Fibroblast of skin of abdomen (primary cell): ENCODE data around the gene ASAH2. TPM values are rescaled to one million over a fixed set of nuclear protein-coding genes. Genes with fewer than 3 reads are reported as not detected.
A peak's percentile ranks its signal among the peaks of the same experiment; 100 is the strongest.
"Not testable (repeated sequence)": the region's sequence is repeated elsewhere in the genome, so short reads cannot be mapped to it uniquely, and the experiment has no call there.

Experiments
- DNase-seq: peaks from one replicate; pipeline ENCODE4 v3.0.0-alpha.2; 2013
- polyA plus RNA-seq, 2 experiments: library from polyadenylated mRNA; unstranded; fragments of 120-200 nt; gene quantifications; one replicate each; pipeline ENCODE4 v1.2.1, GENCODE V29; 2013; ENCODE audit not compliant: insufficient read length in 2 of 2

Gene ASAH2
- polyA plus RNA-seq (2013, experiment 1 of 2; ENCODE audit: insufficient read length), result 2.4 TPM
- polyA plus RNA-seq (2013, experiment 2 of 2; ENCODE audit: insufficient read length), result 2.1 TPM

DNA sequence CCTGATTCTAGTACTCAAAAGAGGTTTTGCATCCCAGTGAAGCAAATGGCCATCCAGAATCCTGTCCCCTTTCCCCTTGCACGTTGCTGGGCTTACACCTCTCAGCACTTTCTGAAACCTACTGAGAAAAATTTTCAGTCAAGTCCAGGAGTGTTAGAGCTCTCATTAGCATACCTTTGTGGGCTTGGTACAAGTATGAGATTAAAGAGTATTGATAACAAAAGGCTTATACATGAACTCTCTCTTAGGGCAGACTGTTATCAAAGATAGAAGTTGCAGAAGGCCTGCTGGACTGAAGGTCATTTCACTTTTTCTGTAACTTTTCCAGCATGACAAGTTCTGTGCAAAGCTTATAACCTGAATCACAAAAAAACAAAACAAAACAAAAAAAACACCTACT lies at the start of gene ASAH2:
Gene ASAH2 (minus strand): TSS at position 123 of the 400 bp plus-strand sequence. CDS start 2,906 bp downstream, outside the sequence.
- DNase-seq, result no peak

- DNase-seq, result no peak
These were observed 48.8 kb upstream of the ASAH2 start for GRCh38 chr10:50299948-50300669.

- DNase-seq, result no peak
These were observed 44.1 kb upstream of the ASAH2 start for GRCh38 chr10:50295367-50295766.

DNA sequence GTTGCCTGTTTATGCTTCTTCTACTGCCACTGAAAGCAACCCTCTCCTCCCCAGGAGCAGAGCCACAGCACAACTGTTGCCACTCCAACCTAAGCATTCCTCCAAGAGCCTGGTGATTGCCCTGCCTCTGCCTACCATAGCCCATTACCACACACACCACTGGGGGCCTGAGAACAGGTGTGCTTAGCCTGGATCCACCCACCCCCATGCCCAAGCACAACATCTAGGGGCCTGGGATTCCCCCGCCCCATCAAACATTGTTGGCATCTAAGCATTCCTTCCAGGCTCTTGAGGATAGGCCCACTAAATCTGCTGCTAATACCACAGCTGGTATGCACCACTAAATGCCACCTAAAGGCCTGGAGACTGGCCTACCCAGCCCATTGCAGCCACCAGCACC lies 43.3 kb upstream of the ASAH2 start:
- no peak for DNase-seq

DNA sequence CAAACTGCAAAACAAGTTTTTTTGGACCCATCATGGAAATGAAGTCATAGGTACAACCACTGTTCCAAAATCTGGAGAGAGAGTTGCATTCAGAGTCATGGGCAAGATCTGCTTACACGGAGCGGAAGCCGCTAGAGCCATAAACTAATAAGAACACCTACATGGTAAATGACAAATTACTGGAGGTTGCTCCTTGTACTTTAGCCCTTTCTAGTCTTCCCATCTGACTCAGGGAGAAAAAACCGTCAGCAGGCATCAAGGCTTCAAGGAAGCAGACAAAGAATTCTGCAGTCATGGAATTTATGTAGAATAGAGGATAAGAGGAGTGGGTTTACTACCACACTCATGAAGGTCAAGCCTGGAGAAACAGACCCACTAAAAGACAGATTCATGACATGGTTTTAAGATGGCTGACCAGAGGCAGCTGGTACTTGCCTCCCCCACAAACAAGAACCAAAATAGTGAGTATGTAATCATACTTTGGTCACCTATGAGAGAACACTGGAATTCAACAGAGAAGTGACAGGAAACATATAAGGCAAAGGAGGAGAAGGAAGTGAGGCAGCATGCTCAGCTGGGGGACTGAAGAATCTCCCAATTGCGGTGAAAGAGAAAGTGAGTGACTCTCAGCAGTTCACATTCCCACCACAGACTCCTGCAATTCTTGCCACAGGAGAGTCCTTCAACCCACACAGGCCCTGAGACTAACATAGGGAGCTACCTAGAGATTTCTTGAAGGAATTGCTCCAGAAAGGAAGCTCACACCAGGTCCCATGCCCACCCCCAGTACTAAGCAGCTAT lies 42.4 kb upstream of the ASAH2 start:
- DNase-seq, result no peak

GRCh38 chr10:50291261-50291850 lies 40.0 kb upstream of the ASAH2 start:
- peak; percentile 20 for DNase-seq

GRCh38 chr10:50289196-50289595 lies 37.9 kb upstream of the ASAH2 start:
- DNase-seq, result no peak

- DNase-seq, result no peak
These were observed 35.9 kb upstream of the ASAH2 start for GRCh38 chr10:50286996-50287803.

- DNase-seq, result peak; percentile 78
These were observed 35.2 kb upstream of the ASAH2 start for GRCh38 chr10:50286517-50286916.

DNA sequence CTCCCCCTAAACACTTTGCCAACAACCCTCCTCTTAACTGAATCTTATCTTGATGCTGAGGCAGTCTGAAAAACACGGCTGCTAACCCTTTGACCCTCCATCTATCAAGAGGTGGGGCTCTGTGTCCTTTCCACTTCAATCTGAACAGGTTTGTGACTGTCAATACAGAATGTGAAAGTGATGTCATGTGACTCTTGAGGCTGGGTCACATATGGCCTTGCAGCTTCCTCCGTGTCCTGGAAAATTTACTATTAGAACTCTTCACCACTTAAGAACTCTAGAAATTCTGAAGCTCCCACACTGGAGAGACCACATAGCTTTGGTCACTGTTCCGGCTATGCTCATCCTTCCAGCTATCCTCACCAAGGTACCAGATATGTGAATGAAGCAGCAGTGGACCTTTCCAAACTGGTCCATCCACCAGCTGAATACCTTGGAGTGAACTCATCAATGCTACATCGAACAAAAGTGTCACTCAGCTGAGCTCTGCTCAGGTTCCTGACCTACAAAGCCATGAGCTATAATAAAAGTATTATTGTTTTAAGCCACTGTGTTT lies 30.7 kb upstream of the ASAH2 start:
- DNase-seq, result no peak

- no peak for DNase-seq
These were observed 30.1 kb upstream of the ASAH2 start for GRCh38 chr10:50281210-50281966.

DNA sequence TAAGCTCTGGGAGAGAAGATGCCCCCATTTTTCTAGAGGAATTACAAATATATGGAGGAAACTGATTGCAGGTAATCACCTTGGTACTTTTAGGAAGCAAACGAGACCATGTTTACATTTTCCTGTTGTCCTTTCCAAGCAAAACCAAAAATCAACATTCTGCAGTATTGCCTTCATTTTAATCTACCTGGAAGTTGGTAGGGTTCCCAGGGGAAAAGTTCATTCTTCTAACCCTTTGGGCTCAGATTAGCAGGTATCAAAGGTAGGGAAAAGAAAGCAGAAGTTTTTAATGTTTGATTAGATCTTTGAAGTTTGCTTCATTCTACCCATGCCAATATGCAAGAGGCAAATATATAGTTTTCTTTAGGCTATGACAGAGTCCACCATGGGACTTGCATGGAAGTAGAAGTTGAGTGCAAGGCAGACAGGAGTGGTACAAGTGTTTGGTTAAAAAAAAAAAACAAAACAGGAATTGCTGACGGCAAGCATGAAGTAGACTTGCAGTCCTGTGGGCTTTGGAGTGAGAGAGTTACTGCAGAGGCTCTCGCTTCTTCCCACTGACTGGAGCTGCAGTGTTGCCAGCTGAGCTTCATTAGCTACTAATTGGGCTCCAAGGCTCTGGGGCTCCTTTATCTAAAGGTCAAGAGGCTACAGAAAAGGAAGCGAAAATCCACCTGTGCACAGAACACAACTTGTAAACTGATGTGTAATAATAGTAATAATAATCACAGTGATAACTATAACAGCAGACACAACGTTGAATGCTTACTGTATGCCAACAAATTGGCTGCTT lies 28.9 kb upstream of the ASAH2 start:
- no peak for DNase-seq

GRCh38 chr10:50279489-50279888 lies 28.2 kb upstream of the ASAH2 start:
- no peak for DNase-seq

DNA sequence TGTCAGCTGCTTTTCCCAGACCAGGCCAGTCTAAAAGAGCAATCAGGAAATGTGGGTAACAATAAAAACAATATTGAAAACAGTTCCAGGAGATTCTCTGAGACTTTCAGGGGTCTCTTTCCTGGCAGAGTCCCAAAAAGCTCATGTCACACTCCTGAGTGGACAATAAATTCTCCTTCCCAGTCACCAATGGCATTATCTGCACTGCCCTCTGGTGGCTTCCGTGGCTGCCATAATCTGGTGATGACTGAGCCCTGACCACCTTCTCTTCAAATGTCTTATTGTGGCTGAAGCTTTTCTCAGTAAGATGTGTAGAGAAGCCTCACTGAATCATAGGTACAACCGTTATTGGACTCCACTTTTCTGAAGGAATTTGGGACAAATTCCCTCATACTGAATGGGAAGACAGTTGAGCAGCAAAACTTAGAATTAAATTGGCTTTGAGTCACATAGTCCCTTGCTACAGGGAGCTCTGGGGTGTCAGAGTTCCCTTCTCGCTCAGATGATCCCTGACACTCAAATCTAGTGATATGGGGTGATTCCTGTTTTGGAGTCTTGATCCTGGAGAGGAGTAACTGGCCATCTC lies 24.4 kb upstream of the ASAH2 start:
- peak; percentile 6 for DNase-seq

GRCh38 chr10:50272531-50272930 lies 21.2 kb upstream of the ASAH2 start:
- DNase-seq, result no peak

DNA sequence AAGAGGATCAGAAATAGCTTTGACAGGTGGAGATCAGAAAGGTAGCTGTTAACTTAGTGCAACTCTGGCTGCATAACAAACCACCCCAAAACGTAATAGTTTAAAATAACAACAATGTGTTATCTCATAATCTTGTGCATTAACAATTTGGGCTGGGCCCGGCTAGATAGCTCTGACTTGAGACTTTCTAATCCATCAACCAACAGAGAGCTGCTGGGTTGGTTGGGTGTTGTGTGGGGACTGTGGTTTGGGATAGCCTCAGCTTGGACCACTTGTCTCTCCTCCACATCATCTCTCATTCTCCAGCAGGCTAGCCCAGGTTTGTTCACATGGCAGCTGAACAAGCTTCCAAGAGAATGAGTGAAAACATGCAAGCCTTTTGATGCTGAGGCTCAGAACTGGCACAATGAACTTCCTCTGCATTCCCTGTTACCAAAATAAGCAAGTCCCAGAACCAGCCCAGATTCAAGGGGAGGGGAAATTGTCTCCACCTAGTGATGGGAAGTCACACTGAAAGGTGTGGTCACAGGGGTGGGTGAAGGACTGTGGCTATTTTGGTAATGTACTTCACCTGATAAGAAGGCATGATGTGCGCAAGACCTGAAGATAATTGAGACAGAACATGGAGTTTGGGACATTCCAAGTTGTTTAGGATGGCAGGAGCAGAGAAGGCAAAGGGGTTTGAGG lies 20.4 kb upstream of the ASAH2 start:
- DNase-seq, result no peak

- not testable (repeated sequence) for DNase-seq
These were observed 16.6 kb upstream of the ASAH2 start for GRCh38 chr10:50267877-50268276.

- DNase-seq, result not testable (repeated sequence)
These were observed 11.3 kb upstream of the ASAH2 start for GRCh38 chr10:50262625-50263024.

- DNase-seq, result no peak
These were observed 9.5 kb upstream of the ASAH2 start for GRCh38 chr10:50260791-50261281.
